ENCODE measurements around the gene SVEP1. TPM values are rescaled to one million over a fixed set of nuclear protein-coding genes. Genes with fewer than 3 reads are reported as not detected.

SVEP1 gene
- total and polyA plus RNA-seq, 8 donors, result 0.43 to 64.4 (median 8.4) TPM

DNA sequence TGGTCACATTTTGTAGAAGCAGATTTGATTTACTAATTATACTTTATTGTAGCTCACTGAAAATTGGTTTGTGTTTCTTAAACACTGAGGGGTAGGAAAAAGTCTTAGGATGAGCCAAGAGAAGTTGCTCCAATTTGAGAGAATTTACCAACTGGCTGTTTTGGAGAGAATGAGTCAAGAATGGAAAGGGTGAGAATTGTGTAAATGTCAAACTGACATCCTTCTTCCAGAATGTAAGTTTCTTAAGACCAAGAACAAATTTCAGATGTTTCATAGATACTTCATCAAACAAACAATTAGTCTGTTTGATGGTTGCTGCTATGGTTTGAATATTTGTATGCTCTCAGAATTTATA is 135.7 kb downstream of the SVEP1 start:
- Histone ChIP-seq H3K9me3 (peaks cover 0 to 10% (median 3%) of the 10 kb centered on the region in 4 donors), H3K27me3 (no peaks in the 10 kb centered on the region), H3K4me3 (no peak overlapping the region), H3K4me1 (no peaks in the 10 kb centered on the region), H3K36me3 (peaks cover 0 to 29% (median 5%) of the 10 kb centered on the region in 4 donors), H3K27ac (no peak overlapping the region)
- TF ChIP-seq POLR2AphosphoS5 (IDR thresholded peaks at IDR 0.05), result no peak
- TF ChIP-seq, protein P1, sequence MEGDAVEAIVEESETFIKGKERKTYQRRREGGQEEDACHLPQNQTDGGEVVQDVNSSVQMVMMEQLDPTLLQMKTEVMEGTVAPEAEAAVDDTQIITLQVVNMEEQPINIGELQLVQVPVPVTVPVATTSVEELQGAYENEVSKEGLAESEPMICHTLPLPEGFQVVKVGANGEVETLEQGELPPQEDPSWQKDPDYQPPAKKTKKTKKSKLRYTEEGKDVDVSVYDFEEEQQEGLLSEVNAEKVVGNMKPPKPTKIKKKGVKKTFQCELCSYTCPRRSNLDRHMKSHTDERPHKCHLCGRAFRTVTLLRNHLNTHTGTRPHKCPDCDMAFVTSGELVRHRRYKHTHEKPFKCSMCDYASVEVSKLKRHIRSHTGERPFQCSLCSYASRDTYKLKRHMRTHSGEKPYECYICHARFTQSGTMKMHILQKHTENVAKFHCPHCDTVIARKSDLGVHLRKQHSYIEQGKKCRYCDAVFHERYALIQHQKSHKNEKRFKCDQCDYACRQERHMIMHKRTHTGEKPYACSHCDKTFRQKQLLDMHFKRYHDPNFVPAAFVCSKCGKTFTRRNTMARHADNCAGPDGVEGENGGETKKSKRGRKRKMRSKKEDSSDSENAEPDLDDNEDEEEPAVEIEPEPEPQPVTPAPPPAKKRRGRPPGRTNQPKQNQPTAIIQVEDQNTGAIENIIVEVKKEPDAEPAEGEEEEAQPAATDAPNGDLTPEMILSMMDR (IDR thresholded peaks at IDR 0.05), result no peak
- no peak for TF ChIP-seq EP300 (IDR thresholded peaks at IDR 0.05)
- TF ChIP-seq POLR2A (IDR thresholded peaks at IDR 0.05), result no peak
- no peak for DNase-seq
- intact Hi-C loops (cut with DNase I; ENCODE audit: low total_unique reads), result loop anchor here (10.0 kb wide), 1 partner anchor 181 kb away; no protein-coding TSS in a partner anchor

DNA sequence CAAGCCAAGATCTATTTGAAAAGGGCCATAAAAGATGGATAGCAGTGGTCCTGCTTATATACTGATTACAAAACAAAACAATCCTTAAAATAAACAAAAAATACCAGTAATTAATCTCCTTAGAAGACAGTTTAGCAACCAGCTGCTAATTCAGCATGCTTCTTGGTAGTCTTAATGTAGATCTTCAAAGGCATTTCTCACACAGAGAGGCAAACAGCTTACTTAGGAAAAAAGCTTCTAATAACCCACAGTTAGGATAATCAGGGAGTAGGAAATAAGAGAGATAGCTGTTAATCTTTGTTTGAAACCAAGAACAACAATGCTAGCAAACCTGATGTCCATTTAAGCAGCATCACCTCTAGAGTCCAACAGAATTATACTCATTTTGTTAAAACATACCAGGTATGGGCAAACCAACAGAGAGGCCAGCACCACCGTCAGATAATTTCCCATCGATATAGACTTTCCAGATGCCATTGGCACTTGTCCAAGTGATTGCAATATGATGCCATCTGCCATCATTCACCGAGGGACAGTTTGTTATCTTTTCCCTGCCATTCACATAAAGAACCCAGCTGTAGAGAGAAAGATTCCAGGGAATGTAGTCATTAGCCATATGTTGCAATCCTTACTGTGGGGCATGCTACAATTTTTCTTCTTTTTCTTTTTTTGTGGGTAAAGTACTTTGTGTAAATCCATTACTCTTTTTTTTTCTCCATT is 136.2 kb downstream of the SVEP1 start:
- DNase-seq, result peak in 1 of 2 donors; percentile 17
- Histone ChIP-seq H3K4me3 (no peak overlapping the region), H3K27ac (no peak overlapping the region), H3K36me3 (peaks cover 0 to 29% (median 5%) of the 10 kb centered on the region in 4 donors), H3K9me3 (peaks cover 0 to 10% (median 3%) of the 10 kb centered on the region in 4 donors), H3K27me3 (no peaks in the 10 kb centered on the region), H3K4me1 (no peaks in the 10 kb centered on the region)
- intact Hi-C loops (cut with DNase I; ENCODE audit: low total_unique reads), result loop anchor here (10.0 kb wide), 1 partner anchor 181 kb away; no protein-coding TSS in a partner anchor
- no peak for TF ChIP-seq EP300 (IDR thresholded peaks at IDR 0.05)
- no peak for TF ChIP-seq POLR2A (IDR thresholded peaks at IDR 0.05)
- no peak for TF ChIP-seq POLR2AphosphoS5 (IDR thresholded peaks at IDR 0.05)
- TF ChIP-seq, protein P1 (IDR thresholded peaks at IDR 0.05), result no peak
- WGBS, 5 donors, result 37 to 56% (median 50%) methylated on average over 3 of the region's 3 CpGs

DNA sequence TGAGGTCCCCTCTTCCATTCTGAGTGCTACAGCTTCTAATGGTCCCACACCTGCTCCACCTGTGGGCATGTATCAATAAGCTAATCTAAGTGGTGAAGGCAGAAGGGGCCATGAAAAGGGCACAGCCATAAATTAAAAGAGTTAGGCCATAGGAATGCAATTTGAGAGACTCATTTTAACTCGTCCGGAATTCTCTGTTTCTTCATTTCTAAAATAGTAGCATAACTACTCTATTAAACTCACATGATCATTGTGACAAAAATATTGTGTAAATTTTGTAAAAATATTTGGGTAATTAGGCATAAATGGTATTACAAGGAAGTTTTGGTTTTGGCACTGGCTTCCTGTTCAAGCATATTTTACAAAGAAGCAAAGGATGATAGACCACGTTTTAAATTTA is 138.7 kb downstream of the SVEP1 start:
- TF ChIP-seq POLR2A (IDR thresholded peaks at IDR 0.05), result no peak
- no peak for TF ChIP-seq POLR2AphosphoS5 (IDR thresholded peaks at IDR 0.05)
- TF ChIP-seq, protein P1 (IDR thresholded peaks at IDR 0.05), result no peak
- no peak for TF ChIP-seq EP300 (IDR thresholded peaks at IDR 0.05)
- Histone ChIP-seq H3K36me3 (peaks cover 0 to 9% (median 1%) of the 10 kb centered on the region in 4 donors), H3K4me1 (no peaks in the 10 kb centered on the region), H3K9me3 (peaks cover 0 to under 1% (median 0%) of the 10 kb centered on the region in 4 donors), H3K27me3 (no peaks in the 10 kb centered on the region), H3K27ac (no peak overlapping the region), H3K4me3 (no peak overlapping the region)
- 76 to 83% (median 82%) methylated on average over 3 of the region's 3 CpGs for WGBS, 5 donors
- no peak for DNase-seq
- intact Hi-C loops (cut with DNase I; ENCODE audit: low total_unique reads), result loop anchor here (10.0 kb wide), 1 partner anchor 184 kb away; no protein-coding TSS in a partner anchor

DNA sequence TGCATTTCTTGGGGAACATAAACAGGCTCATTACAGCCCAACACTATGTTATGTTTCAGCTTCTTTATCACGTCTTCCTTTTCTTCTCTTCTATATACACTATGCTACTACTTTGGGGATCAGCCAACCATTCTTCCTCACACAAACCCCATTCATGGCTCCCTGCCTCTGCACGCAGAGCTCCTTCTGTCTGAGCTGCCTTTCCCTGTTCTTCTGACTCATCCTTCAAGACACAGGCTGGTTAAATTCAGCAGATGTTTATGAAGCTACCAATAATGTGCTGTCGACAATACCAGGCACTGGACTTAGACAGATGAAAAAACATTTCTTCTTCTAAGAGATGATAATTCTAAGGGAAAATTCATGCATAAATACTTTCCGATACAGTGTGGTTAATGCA is 139.4 kb downstream of the SVEP1 start:
- Histone ChIP-seq H3K4me1 (no peaks in the 10 kb centered on the region), H3K27me3 (no peaks in the 10 kb centered on the region), H3K27ac (no peak overlapping the region), H3K9me3 (no peaks in the 10 kb centered on the region), H3K36me3 (peaks cover 0 to 3% (median 0%) of the 10 kb centered on the region in 4 donors), H3K4me3 (no peak overlapping the region)
- WGBS, 5 donors, result 58 to 72% (median 65%) methylated on average over 4 of the region's 4 CpGs
- no peak for TF ChIP-seq POLR2A (IDR thresholded peaks at IDR 0.05)
- TF ChIP-seq, protein P1 (IDR thresholded peaks at IDR 0.05), result no peak
- TF ChIP-seq EP300 (IDR thresholded peaks at IDR 0.05), result no peak
- TF ChIP-seq POLR2AphosphoS5 (IDR thresholded peaks at IDR 0.05), result no peak
- intact Hi-C loops (cut with DNase I; ENCODE audit: low total_unique reads), result loop anchor here (10.0 kb wide), 1 partner anchor 185 kb away; no protein-coding TSS in a partner anchor
- no peak for DNase-seq
